DMS114 treated with DMSO at 0.1 percent for 48 hours (cell line): ENCODE data around the gene SRGAP3.

Experiments
- DNase-seq: peaks from one replicate; lab custom pipeline; 2025; ENCODE audit not compliant: unreplicated experiment; lab: John Stamatoyannopoulos, UW

SRGAP3 gene

GRCh38 chr3:9180764-9181117 is 68.7 kb downstream of the SRGAP3 start:
- DNase-seq: no peak

- no peak for DNase-seq
These were observed 69.4 kb downstream of the SRGAP3 start for GRCh38 chr3:9179826-9180763.

- no peak for DNase-seq
These were observed 70.7 kb downstream of the SRGAP3 start for GRCh38 chr3:9178697-9179096.

- DNase-seq: no peak
These were observed 74.0 kb downstream of the SRGAP3 start for GRCh38 chr3:9175421-9175820.

- DNase-seq: no peak
These were observed 76.0 kb downstream of the SRGAP3 start for GRCh38 chr3:9173445-9173844.

- no peak for DNase-seq
These were observed 76.6 kb downstream of the SRGAP3 start for GRCh38 chr3:9172851-9173321.

GRCh38 chr3:9170851-9171160 is 78.6 kb downstream of the SRGAP3 start:
- DNase-seq: no peak

GRCh38 chr3:9169956-9170850 is 79.2 kb downstream of the SRGAP3 start:
- no peak for DNase-seq

GRCh38 chr3:9169326-9169725 is 80.1 kb downstream of the SRGAP3 start:
- DNase-seq: no peak

- no peak for DNase-seq
These were observed 81.2 kb downstream of the SRGAP3 start for GRCh38 chr3:9168241-9168741.

GRCh38 chr3:9167222-9167621 is 82.2 kb downstream of the SRGAP3 start:
- no peak for DNase-seq

GRCh38 chr3:9165421-9165820 is 84.0 kb downstream of the SRGAP3 start:
- DNase-seq: no peak

GRCh38 chr3:9163289-9163688 is 86.2 kb downstream of the SRGAP3 start:
- DNase-seq: no peak

- no peak for DNase-seq
These were observed 87.6 kb downstream of the SRGAP3 start for GRCh38 chr3:9161811-9162210.

- no peak for DNase-seq
These were observed 88.1 kb downstream of the SRGAP3 start for GRCh38 chr3:9161298-9161697.

GRCh38 chr3:9158865-9159630 is 90.4 kb downstream of the SRGAP3 start:
- no peak for DNase-seq

- DNase-seq: no peak
These were observed 91.6 kb downstream of the SRGAP3 start for GRCh38 chr3:9157651-9158362.

GRCh38 chr3:9156604-9157003 is 92.8 kb downstream of the SRGAP3 start:
- DNase-seq: no peak

- DNase-seq: no peak
These were observed 94.4 kb downstream of the SRGAP3 start for GRCh38 chr3:9155028-9155427.

GRCh38 chr3:9153904-9154619 is 95.4 kb downstream of the SRGAP3 start:
- DNase-seq: no peak
